ENCODE data around the gene DNASE1L1. TPM values are rescaled to one million over a fixed set of nuclear protein-coding genes. Genes with fewer than 3 reads are reported as not detected.

Gene DNASE1L1
- polyA plus RNA-seq, 1 of the 3 experiments (the other 2 are of a cell fraction): 18.2 TPM

DNA sequence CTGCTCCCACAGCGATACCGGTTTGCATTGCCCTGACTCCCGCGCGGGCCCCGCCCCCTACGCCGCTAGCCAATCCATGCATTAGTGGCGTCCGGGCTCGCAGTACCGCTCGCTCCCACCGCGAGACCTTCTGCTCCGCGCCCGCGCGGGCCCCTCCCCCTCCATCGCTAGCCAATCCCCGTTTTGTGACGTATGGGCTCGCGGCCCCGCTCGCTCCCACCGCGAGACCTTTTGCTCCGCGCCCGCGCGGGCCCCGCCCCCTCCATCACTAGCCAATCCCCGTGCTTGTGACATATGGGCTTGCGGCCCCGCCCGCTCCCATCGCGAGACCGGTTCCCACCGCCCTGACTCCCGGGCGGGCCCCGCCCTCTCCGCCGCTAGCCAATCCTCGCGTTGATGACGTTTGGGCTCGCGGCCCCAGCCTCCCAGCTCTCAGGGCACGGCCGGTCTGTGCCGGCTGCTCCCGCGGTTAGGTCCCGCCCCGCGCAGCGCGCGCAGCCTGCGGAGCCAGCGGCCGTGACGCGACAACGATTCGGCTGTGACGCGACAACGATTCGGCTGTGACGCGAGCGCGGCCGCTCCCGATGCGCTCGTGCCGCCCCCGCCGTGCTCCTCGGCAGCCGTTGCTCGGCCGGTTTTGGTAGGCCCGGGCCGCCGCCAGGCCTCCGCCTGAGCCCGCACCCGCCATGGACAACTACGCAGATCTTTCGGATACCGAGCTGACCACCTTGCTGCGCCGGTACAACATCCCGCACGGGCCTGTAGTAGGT, 30.1 kb downstream of the DNASE1L1 start, which contains the start of gene EMD:
Gene EMD (plus strand): TSS at position 497 of the 770 bp plus-strand sequence. CDS start 190 bp downstream, at position 687.
- 59% methylated on average over 53 of the region's 103 CpGs for WGBS (ENCODE audit: low lambda C conversion rate)
- no peaks in the 10 kb centered on the region; the same call in 1 of the 2 replicates for H3K27me3 ChIP-seq (ENCODE audit: insufficient read depth)
- peaks cover 0 to 14% of the 10 kb centered on the region in 2 experiments; a peak in 1 of 4 replicates for H3K4me1 ChIP-seq (ENCODE audit: control insufficient read depth in 1 of 2, insufficient read depth in 2 of 2, low read depth in 1 of 2, low read length in 1 of 2)
- H3K4me2 ChIP-seq: peak within 1 kb of the TSS; percentile 81
- ChIA-PET POLR2A (interaction anchor here (0.6 to 0.7 kb wide), 2 partner anchors 67 to 360 kb away, joined by 3 read pairs; no protein-coding TSS in a partner anchor), CTCF (interaction anchor here (0.6 kb wide), 1 partner anchor 101 kb away, joined by 3 read pairs; no protein-coding TSS in a partner anchor)
- no peaks in the 10 kb centered on the region for H3K9me3 ChIP-seq
- H3K9ac ChIP-seq: peak within 1 kb of the TSS; percentile 97
- DNase-seq: peak; percentile 89
- 0 out of 2 replicates have a peak within 1 kb of the TSS, but pooled peaks have one; percentile 29 for H2AFZ ChIP-seq (ENCODE audit: low read depth)
- H3F3A ChIP-seq (replicated peaks; ENCODE audit: insufficient read depth): peaks cover 15% of the 10 kb centered on the region
- peaks cover 35% of the 10 kb centered on the region for H3K79me2 ChIP-seq (ENCODE audit: insufficient read depth)
- H3K27ac ChIP-seq (ENCODE audit: low read depth in 2 of 2, low read length in 1 of 2): peak within 1 kb of the TSS; percentile 89 to 90
- H4K20me1 ChIP-seq (ENCODE audit: insufficient read depth): no peaks in the 10 kb centered on the region
- H3K36me3 ChIP-seq (replicated peaks in 1 of 2; ENCODE audit: control insufficient read depth in 1 of 2, insufficient read depth in 2 of 2, low read length in 1 of 2): no peaks in the 10 kb centered on the region
- H3K4me3 ChIP-seq (ENCODE audit: low read depth in 2 of 2, low read length in 1 of 2): peak within 1 kb of the TSS; percentile 61 to 73
- no peaks in the 10 kb centered on the region for H3K9me2 ChIP-seq
- TF ChIP-seq, protein P1, sequence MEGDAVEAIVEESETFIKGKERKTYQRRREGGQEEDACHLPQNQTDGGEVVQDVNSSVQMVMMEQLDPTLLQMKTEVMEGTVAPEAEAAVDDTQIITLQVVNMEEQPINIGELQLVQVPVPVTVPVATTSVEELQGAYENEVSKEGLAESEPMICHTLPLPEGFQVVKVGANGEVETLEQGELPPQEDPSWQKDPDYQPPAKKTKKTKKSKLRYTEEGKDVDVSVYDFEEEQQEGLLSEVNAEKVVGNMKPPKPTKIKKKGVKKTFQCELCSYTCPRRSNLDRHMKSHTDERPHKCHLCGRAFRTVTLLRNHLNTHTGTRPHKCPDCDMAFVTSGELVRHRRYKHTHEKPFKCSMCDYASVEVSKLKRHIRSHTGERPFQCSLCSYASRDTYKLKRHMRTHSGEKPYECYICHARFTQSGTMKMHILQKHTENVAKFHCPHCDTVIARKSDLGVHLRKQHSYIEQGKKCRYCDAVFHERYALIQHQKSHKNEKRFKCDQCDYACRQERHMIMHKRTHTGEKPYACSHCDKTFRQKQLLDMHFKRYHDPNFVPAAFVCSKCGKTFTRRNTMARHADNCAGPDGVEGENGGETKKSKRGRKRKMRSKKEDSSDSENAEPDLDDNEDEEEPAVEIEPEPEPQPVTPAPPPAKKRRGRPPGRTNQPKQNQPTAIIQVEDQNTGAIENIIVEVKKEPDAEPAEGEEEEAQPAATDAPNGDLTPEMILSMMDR (IDR thresholded peaks at IDR 0.05): no peak
- TF ChIP-seq TEAD4 (IDR thresholded peaks at IDR 0.05; ENCODE audit: borderline replicate concordance, insufficient read depth) (no peak), RCOR1 (IDR thresholded peaks at IDR 0.05; ENCODE audit: low read length) (no peak), RFX5 (IDR thresholded peaks at IDR 0.05; ENCODE audit: low read length) (peak; percentile 79), EZH2phosphoT487 (IDR thresholded peaks at IDR 0.05; ENCODE audit: borderline replicate concordance, low read depth) (no peak), CHD2 (IDR thresholded peaks at IDR 0.05; ENCODE audit: low read length, partially characterized antibody) (peak; percentile 98), TAF1 (IDR thresholded peaks at IDR 0.05; ENCODE audit: borderline replicate concordance, low read depth, low read length) (no peak), NRF1 (IDR thresholded peaks at IDR 0.05; ENCODE audit: low read depth, low read length) (peak; percentile 74), JUND (IDR thresholded peaks at IDR 0.05) (no peak), YY1 (IDR thresholded peaks at IDR 0.05; ENCODE audit: low read depth) (no peak), SIN3A (IDR thresholded peaks at IDR 0.05; ENCODE audit: borderline replicate concordance, low read depth, low read length) (0 out of 2 replicates have a peak, but pooled peaks have one; percentile 12), MEF2A (IDR thresholded peaks at IDR 0.05; ENCODE audit: borderline replicate concordance, low read depth) (no peak), PBX3 (IDR thresholded peaks at IDR 0.05) (no peak), POLR2AphosphoS5 (IDR thresholded peaks at IDR 0.05; ENCODE audit: low read depth, low read length) (peak; percentile 13; the same call in 1 of the 2 replicates), RAD21 (IDR thresholded peaks at IDR 0.05; ENCODE audit: low read length) (no peak), FOSL2 (IDR thresholded peaks at IDR 0.05; ENCODE audit: borderline replicate concordance, low read depth) (no peak)
- TF ChIP-seq, protein P2, sequence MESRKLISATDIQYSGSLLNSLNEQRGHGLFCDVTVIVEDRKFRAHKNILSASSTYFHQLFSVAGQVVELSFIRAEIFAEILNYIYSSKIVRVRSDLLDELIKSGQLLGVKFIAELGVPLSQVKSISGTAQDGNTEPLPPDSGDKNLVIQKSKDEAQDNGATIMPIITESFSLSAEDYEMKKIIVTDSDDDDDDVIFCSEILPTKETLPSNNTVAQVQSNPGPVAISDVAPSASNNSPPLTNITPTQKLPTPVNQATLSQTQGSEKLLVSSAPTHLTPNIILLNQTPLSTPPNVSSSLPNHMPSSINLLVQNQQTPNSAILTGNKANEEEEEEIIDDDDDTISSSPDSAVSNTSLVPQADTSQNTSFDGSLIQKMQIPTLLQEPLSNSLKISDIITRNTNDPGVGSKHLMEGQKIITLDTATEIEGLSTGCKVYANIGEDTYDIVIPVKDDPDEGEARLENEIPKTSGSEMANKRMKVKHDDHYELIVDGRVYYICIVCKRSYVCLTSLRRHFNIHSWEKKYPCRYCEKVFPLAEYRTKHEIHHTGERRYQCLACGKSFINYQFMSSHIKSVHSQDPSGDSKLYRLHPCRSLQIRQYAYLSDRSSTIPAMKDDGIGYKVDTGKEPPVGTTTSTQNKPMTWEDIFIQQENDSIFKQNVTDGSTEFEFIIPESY (IDR thresholded peaks at IDR 0.05; ENCODE audit: borderline replicate concordance, low read depth): peak; percentile 94
- TF ChIP-seq, protein P3, sequence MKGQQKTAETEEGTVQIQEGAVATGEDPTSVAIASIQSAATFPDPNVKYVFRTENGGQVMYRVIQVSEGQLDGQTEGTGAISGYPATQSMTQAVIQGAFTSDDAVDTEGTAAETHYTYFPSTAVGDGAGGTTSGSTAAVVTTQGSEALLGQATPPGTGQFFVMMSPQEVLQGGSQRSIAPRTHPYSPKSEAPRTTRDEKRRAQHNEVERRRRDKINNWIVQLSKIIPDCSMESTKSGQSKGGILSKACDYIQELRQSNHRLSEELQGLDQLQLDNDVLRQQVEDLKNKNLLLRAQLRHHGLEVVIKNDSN (IDR thresholded peaks at IDR 0.05; ENCODE audit: borderline replicate concordance, low read depth): 0 out of 2 replicates have a peak, but pooled peaks have one; percentile 14

Data from SK-N-SH (cell line).